OCI-LY1 (cell line): ENCODE results near the gene TMEM204.
"Not testable (repeated sequence)": the region's sequence is repeated elsewhere in the genome, so short reads cannot be mapped to it uniquely, and the experiment has no call there.

ENCODE experiments used
- H2AFZ ChIP-seq: fragments of 200-600 bp; sonication (generic), shearing (Covaris generic); 2 replicates; pipeline ENCODE4 v1.6.0; 2014; ENCODE audit warnings: antibody characterized with exemption, mild to moderate bottlenecking, low read length
- H3F3A ChIP-seq: fragments of 200-600 bp; sonication (generic), shearing (Covaris generic); 2 replicates; pipeline ENCODE4 v1.6.0; 2014; ENCODE audit warnings: mild to moderate bottlenecking, antibody characterized with exemption, low read length, moderate library complexity; ENCODE audit not compliant: insufficient read depth
- H3K27ac ChIP-seq: fragments of 200-600 bp; sonication (generic); 2 replicates; pipeline ENCODE4 v1.5.1; 2014; ENCODE audit warnings: low read length, mixed run types, mild to moderate bottlenecking, low read depth; ENCODE audit not compliant: poor library complexity, severe bottlenecking
- H3K27me3 ChIP-seq: fragments of 200-600 bp; sonication (generic); 2 replicates; pipeline ENCODE4 v1.6.0; 2014; ENCODE audit warnings: antibody characterized with exemption, mild to moderate bottlenecking, low read length, moderate library complexity; ENCODE audit not compliant: insufficient read depth
- H3K36me3 ChIP-seq: fragments of 200-600 bp; sonication (generic); 2 replicates; pipeline ENCODE4 v1.6.1; 2014; ENCODE audit warnings: mild to moderate bottlenecking, antibody characterized with exemption, low read length, moderate library complexity, mixed read lengths; ENCODE audit not compliant: insufficient read depth
- H3K4me1 ChIP-seq: fragments of 200-600 bp; sonication (generic); 2 replicates; pipeline ENCODE4 v1.5.1; 2014; ENCODE audit warnings: mild to moderate bottlenecking, low read length, moderate library complexity; ENCODE audit not compliant: insufficient read depth, severe bottlenecking
- H3K4me2 ChIP-seq: fragments of 200-600 bp; sonication (generic), shearing (Covaris generic); 2 replicates; pipeline ENCODE4 v1.6.1; 2014; ENCODE audit warnings: low read length
- H3K4me3 ChIP-seq: fragments of 200-600 bp; sonication (generic); 2 replicates; pipeline ENCODE4 v1.5.1; 2014; ENCODE audit warnings: low read length, low read depth, mild to moderate bottlenecking, mixed read lengths; ENCODE audit not compliant: poor library complexity, severe bottlenecking
- H3K79me2 ChIP-seq: fragments of 200-600 bp; shearing (Covaris generic); 2 replicates; pipeline ENCODE4 v1.6.1; 2016; ENCODE audit warnings: mixed run types, low read length, mixed read lengths; ENCODE audit not compliant: insufficient read depth
- H3K9ac ChIP-seq: fragments of 200-600 bp; sonication (generic), shearing (Covaris generic); 2 replicates; pipeline ENCODE4 v1.6.1; 2014; ENCODE audit warnings: mild to moderate bottlenecking, low read length, mixed read lengths
- H3K9me2 ChIP-seq: fragments of 200-600 bp; sonication (generic), shearing (Covaris generic); 2 replicates; pipeline ENCODE4 v1.6.1; 2014; ENCODE audit warnings: low read depth, mild to moderate bottlenecking, low read length, mixed read lengths
- H3K9me3 ChIP-seq: fragments of 200-600 bp; shearing (Covaris generic); 2 replicates; pipeline ENCODE4 v1.6.1; 2014; ENCODE audit warnings: low read length, mixed read lengths
- H4K20me1 ChIP-seq: fragments of 200-600 bp; sonication (generic), shearing (Covaris generic); 2 replicates; pipeline ENCODE4 v1.6.0; 2016; ENCODE audit warnings: mild to moderate bottlenecking, low read length; ENCODE audit not compliant: insufficient read depth
- CTCF ChIP-seq: fragments of 200-600 bp; sonication (generic), shearing (Covaris generic); IDR thresholded peaks from 2 replicates; pipeline ENCODE4 v1.5.1; 2017; ENCODE audit warnings: mild to moderate bottlenecking, antibody characterized with exemption, low read length, moderate library complexity, mixed read lengths
- EZH2 ChIP-seq: fragments of 200-600 bp; sonication (generic), shearing (Covaris generic); IDR thresholded peaks from 2 replicates; pipeline ENCODE4 v1.8.0; 2017; ENCODE audit warnings: borderline replicate concordance, mixed run types, mild to moderate bottlenecking, antibody characterized with exemption, low read length, moderate library complexity, mixed read lengths

The TMEM204 gene

GRCh38 chr16:1592446-1592845 lies 59.0 kb downstream of the TMEM204 start:
- Histone ChIP-seq H4K20me1 (no peaks in the 10 kb centered on the region), H3K9me2 (no peaks in the 10 kb centered on the region), H3K4me1 (no peaks in the 10 kb centered on the region), H2AFZ (no peak overlapping the region), H3K79me2 (no peaks in the 10 kb centered on the region), H3K27me3 (no peaks in the 10 kb centered on the region), H3F3A (no peaks in the 10 kb centered on the region), H3K4me3 (no peak overlapping the region), H3K27ac (no peak overlapping the region), H3K9me3 (no peaks in the 10 kb centered on the region), H3K36me3 (no peaks in the 10 kb centered on the region), H3K4me2 (no peak overlapping the region), H3K9ac (no peak overlapping the region)
- TF ChIP-seq CTCF (no peak), EZH2 (no peak)

DNA sequence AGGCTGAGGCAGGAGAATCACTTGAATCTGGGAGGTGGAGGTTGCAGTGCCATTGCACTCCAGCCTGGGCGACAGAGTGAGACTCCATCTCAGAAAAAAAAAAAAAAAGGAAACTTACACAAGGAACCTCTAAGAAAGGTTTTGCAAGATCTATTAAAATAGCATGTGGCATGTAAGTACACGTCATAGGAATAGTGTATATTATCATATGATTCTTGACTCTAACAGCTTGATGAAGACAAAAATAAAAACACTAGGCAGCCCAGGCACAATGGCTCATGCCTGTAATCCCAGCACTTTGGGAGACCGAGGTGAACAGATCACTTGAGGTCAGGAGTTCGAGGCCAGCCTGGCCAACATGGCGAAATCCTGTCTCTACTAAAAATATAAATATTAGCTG lies 62.0 kb downstream of the TMEM204 start:
- H3K27me3 ChIP-seq, H3K79me2 ChIP-seq, H3K9me3 ChIP-seq, H3F3A ChIP-seq, H3K9me2 ChIP-seq, H3K4me3 ChIP-seq, H4K20me1 ChIP-seq, H3K4me2 ChIP-seq, H3K27ac ChIP-seq, H3K9ac ChIP-seq, H3K4me1 ChIP-seq, H3K36me3 ChIP-seq, H2AFZ ChIP-seq: not testable (repeated sequence)

DNA sequence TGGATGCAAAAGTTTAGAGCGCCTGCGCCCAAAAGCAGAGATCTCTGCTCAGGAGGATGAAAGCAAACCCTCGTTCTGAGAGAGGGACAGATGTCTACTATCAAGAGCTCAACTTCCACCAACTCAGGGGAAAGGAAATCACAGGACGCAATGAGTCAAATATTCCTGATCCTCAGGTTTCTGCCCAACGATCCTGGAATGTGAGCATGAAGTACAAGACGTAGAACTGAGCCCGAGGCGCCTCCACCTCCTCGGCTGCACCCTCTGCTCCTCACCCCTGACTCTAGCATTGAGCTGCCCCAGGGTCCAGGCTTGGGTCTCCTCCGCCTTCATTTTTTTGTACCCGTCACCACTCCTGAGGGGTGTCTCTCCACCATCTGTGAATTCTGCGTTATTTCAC lies 63.0 kb downstream of the TMEM204 start:
- 0 out of 2 replicates have a peak, but pooled peaks cover 3% of the 10 kb centered on the region for H3F3A ChIP-seq
- H4K20me1 ChIP-seq: no peaks in the 10 kb centered on the region
- no peak overlapping the region for H3K9ac ChIP-seq
- H3K9me3 ChIP-seq: no peaks in the 10 kb centered on the region
- H3K4me1 ChIP-seq: no peaks in the 10 kb centered on the region
- no peaks in the 10 kb centered on the region for H3K79me2 ChIP-seq
- H3K4me2 ChIP-seq: no peak overlapping the region
- no peak overlapping the region for H3K4me3 ChIP-seq
- H3K9me2 ChIP-seq: no peaks in the 10 kb centered on the region
- no peaks in the 10 kb centered on the region for H3K27me3 ChIP-seq
- no peak overlapping the region for H3K27ac ChIP-seq
- no peaks in the 10 kb centered on the region for H3K36me3 ChIP-seq
- no peak for TF ChIP-seq CTCF
- no peak for TF ChIP-seq EZH2
- no peak overlapping the region for H2AFZ ChIP-seq

- Histone ChIP-seq H3F3A (0 out of 2 replicates have a peak, but pooled peaks cover 3% of the 10 kb centered on the region), H3K27ac (no peak overlapping the region), H3K4me3 (no peak overlapping the region), H3K4me1 (no peaks in the 10 kb centered on the region), H4K20me1 (no peaks in the 10 kb centered on the region), H3K4me2 (no peak overlapping the region), H3K9ac (no peak overlapping the region), H3K79me2 (no peaks in the 10 kb centered on the region), H2AFZ (no peak overlapping the region), H3K9me2 (no peaks in the 10 kb centered on the region), H3K36me3 (no peaks in the 10 kb centered on the region), H3K9me3 (no peaks in the 10 kb centered on the region), H3K27me3 (no peaks in the 10 kb centered on the region)
- TF ChIP-seq CTCF (no peak), EZH2 (no peak)
Measured at GRCh38 chr16:1597154-1597553, 63.7 kb downstream of the TMEM204 start.
